Measurements from ENCODE around the gene ZNF350.

The ZNF350 gene

DNA sequence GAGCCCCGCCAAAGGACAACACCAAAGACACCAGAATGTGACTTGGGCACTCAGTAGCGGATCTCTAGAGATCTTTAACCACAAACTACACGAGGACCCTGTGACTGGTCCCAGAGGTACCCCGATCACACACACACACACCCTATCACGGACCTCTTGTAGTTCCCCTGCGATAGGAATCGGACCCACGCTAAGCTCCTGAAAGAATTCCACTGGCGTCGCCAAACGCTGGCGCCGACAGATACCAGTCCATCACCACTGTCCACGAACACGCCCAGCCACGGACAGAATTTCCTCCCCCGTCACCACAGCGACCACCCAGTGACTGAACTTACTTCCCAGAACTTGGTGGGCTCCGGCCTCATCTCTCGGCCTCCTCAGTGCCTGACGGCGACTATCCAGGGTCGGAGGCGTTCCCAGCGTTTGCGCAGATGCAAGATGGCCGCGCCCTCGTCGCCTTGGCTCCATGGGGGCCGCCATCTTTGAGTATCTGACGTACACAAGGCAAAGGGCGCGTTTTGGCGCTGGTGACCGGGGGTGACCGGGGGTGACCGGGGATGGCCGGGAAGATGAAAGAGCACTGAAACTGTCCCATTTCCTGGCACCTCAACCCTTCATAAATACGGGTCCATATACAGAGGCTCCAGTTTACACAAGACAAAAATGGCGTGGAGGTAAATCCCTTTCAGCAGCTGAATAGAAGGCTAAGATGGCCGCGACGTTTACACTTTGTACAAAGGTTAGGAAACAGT is 21.3 kb upstream of the ZNF350 start, which contains the start of gene ZNF615:
TSS of gene ZNF615 (minus strand) at position 406 of the 752 bp plus-strand sequence. CDS start 4,500 bp downstream, outside the sequence.
- TF ChIP-seq, protein P1, sequence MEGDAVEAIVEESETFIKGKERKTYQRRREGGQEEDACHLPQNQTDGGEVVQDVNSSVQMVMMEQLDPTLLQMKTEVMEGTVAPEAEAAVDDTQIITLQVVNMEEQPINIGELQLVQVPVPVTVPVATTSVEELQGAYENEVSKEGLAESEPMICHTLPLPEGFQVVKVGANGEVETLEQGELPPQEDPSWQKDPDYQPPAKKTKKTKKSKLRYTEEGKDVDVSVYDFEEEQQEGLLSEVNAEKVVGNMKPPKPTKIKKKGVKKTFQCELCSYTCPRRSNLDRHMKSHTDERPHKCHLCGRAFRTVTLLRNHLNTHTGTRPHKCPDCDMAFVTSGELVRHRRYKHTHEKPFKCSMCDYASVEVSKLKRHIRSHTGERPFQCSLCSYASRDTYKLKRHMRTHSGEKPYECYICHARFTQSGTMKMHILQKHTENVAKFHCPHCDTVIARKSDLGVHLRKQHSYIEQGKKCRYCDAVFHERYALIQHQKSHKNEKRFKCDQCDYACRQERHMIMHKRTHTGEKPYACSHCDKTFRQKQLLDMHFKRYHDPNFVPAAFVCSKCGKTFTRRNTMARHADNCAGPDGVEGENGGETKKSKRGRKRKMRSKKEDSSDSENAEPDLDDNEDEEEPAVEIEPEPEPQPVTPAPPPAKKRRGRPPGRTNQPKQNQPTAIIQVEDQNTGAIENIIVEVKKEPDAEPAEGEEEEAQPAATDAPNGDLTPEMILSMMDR (IDR thresholded peaks at IDR 0.05), result no peak

DNA sequence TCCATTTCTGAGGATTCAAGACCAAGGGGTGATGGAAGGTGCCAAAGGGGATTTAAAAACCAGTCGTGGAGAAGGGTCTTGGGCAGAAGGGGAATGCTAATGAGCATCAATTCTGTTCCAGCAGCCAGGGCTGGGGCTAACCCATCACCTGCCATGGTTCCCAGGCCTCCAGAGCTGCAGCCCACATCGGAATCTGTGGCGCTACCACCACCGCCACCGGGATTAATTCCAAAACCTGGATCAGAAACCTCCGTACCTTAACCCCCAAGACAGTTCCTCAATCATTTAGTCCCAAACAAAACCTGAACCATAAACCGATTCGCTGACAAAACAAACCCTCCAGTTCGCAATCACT is 20.8 kb upstream of the ZNF350 start:
- TF ChIP-seq, protein P1 (IDR thresholded peaks at IDR 0.05), result no peak

DNA sequence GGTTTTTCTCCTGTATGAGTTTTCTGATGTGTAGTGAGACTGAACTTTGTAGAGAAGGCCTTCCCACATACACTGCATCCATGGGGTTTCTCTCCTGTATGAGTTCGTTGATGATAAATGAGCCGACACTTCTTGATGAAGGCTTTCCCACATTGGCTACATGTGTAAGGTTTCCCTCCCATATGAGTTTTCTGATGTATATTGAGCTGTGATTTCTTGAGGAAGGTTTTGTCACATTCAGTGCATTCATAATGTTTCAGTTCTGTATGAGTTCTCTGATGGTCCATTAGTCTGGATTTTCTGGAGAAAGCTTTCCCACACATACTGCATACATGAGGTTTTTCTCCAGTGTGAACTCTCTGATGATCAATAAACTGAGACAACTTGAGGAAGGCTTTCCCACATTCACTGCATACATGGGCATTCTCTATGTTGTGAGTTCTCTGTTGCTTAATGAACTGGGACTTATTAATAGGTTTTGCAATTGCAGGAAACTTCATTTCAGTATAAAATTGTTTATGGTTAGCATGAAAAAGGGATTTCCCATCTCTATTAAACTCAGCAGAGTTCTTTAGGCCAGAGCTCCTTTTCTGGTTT is 7.5 kb upstream of the ZNF350 start:
- TF ChIP-seq, protein P1 (IDR thresholded peaks at IDR 0.05), result no peak

DNA sequence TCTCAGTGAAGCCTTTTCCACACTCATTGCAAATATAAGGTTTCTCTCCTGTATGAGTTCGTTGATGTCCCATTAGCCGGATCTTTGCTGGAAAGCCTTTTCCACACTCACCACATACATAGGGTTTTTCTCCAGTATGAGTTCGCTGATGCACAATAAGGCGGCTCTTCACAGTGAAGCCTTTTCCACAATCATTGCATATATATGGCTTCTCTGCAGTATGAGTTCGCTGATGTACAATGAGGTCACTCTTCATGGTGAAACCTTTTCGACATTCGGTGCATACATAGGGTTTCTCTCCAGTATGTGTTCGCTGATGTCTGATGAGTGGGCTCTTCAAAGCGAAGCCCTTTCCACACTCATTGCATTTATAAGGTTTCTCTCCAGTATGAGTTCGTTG is 6.8 kb upstream of the ZNF350 start:
- TF ChIP-seq, protein P1 (IDR thresholded peaks at IDR 0.05), result no peak

DNA sequence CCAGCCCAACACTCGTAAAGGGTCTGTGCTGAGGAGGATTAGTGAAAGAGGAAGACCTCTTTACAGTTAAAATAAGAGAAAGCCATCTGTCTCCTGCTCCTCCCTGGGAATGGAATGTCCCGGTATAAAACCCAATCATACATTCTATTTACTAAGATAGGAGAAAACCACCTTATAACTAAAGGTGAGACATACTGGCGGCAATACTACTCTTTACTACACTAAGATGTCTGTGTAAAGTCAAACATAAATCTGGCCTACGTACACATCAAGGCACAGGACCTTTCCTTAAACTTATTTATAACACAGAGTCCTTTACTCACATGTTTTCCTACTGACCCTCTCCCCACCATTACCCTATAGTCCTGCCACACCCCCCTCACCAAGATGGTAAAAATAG is 3.3 kb downstream of the ZNF350 start:
- TF ChIP-seq, protein P1 (IDR thresholded peaks at IDR 0.05), result no peak

DNA sequence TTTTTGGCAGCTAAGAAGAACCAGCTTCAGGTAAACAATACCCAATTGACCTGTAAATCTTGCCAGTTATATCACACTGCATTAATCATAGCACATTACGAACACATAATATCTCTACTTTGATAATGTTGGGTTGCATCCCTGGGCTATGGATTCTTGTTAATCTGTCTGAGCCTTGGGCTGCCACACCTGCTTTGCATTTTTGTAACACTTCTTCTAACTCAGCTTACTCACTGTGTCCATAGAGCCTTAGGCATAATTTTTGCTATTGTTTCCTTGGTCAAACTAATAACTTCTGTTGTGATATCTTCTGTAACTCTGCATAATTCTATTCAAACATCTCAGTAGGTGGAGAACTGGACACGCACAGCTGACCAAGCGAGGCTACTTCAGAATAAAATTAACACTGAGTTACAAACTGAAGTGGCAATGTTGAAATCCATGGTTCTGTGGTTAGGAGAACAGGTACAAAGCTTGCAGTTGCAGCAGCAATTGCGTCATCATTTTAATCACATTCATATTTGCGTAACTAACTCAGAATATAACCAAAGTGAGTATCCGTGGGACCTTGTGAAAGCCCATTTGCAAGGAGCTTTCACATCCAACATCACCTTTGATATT is 6.4 kb downstream of the ZNF350 start:
- TF ChIP-seq, protein P1 (IDR thresholded peaks at IDR 0.05), result no peak

DNA sequence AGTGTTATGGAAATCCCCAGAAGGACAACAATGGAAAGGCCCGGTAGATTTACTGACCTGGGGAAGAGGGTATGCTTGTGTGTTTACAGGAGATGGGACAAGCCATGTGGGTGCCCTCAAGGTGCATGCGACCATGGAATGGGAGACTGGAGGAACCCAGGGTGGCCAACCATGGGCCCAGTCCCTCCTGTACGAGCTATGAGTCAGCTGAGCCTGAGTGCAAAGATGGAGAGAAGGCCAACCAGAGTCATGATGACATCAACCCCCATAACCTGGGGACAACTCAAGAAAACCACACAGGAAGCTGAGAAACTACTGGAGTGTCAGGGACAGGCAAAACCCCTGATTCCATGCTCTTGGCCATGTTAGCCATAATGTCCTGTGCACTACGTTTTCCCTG is 7.8 kb downstream of the ZNF350 start:
- TF ChIP-seq, protein P1 (IDR thresholded peaks at IDR 0.05), result no peak

Measured in LNCAP (cell line).